Measurements from ENCODE around the gene ASCC2. TPM values are rescaled to one million over a fixed set of nuclear protein-coding genes. Genes with fewer than 3 reads are reported as not detected.

Gene ASCC2
- total and polyA plus RNA-seq, 2 donors (not counting 3 experiments of a cell fraction or from before 2014, with no cell fraction given): 43.6 to 60.7 TPM

- ChIA-PET CTCF (interaction anchor here (1.1 to 1.6 kb wide), 2 partner anchors 53 to 346 kb away, joined by 4 to 6 read pairs; no protein-coding TSS in a partner anchor), POLR2A (no interaction called here)
- Histone ChIP-seq H2AFZ (ENCODE audit: low read depth, low read length) (no peak overlapping the region), H3K27me3 (ENCODE audit: control insufficient read depth in 2 of 2, insufficient read depth in 2 of 2, low read length in 2 of 2) (no peaks in the 10 kb centered on the region), H3K9me1 (replicated peaks; ENCODE audit: control insufficient read depth, extremely low read depth, insufficient read depth, low read length) (no peaks in the 10 kb centered on the region), H3K36me3 (ENCODE audit: control insufficient read depth in 2 of 2, extremely low read depth in 1 of 2, insufficient read depth in 2 of 2, low read length in 2 of 2) (peaks cover 0 to 4% of the 10 kb centered on the region in 2 experiments), H3K4me2 (ENCODE audit: insufficient read depth, low read length) (no peak overlapping the region), H3K9ac (replicated peaks; ENCODE audit: extremely low read depth, insufficient read depth, low read length) (no peak overlapping the region), H4K20me1 (replicated peaks; ENCODE audit: control insufficient read depth, extremely low read depth, insufficient read depth, low read length) (no peaks in the 10 kb centered on the region), H3K27ac (ENCODE audit: insufficient read depth, low read depth, low read length) (no peak overlapping the region), H3K4me3 (replicated peaks in 1 of 3; ENCODE audit: insufficient read depth in 1 of 3, low read depth in 1 of 3, low read length in 3 of 3) (no peak overlapping the region), H3K79me2 (ENCODE audit: control insufficient read depth, insufficient read depth, low read length) (no peaks in the 10 kb centered on the region), H3K4me1 (ENCODE audit: control insufficient read depth, extremely low read depth, insufficient read depth, low read length) (no peaks in the 10 kb centered on the region), H3K9me3 (replicated peaks; ENCODE audit: control insufficient read depth, insufficient read depth, low read length) (no peaks in the 10 kb centered on the region)
- dilution Hi-C loops (cut with MboI; ENCODE audit: extremely low pct_ligation_motif_present, low sequenced_read_pairs) (no loop called here), intact Hi-C loops (cut with micrococcal nuclease) (no loop called here)
- TF ChIP-seq CTCF (IDR thresholded peaks at IDR 0.05; ENCODE audit: extremely low read depth in 1 of 2, insufficient read depth in 1 of 2, low read depth in 1 of 2, low read length in 2 of 2) (no peak), JUN (IDR thresholded peaks at IDR 0.05; ENCODE audit: borderline replicate concordance, insufficient read depth, insufficient read length, low read depth) (no peak), POLR2A (IDR thresholded peaks at IDR 0.05; ENCODE audit: low read depth, low read length) (no peak), GATA2 (IDR thresholded peaks at IDR 0.05; ENCODE audit: insufficient read depth, insufficient read length, low read depth, low read length) (no peak), FOS (IDR thresholded peaks at IDR 0.05; ENCODE audit: borderline replicate concordance, insufficient read depth, low read length) (no peak), POLR2AphosphoS5 (IDR thresholded peaks at IDR 0.05; ENCODE audit: insufficient read depth, low read depth, low read length) (no peak), EZH2 (IDR thresholded peaks at IDR 0.05; ENCODE audit: borderline replicate concordance, low read depth, low read length, severe bottlenecking) (no peak), MAX (IDR thresholded peaks at IDR 0.05; ENCODE audit: insufficient read depth, insufficient read length) (no peak), MYC (IDR thresholded peaks at IDR 0.05; ENCODE audit: low read depth, low read length) (no peak)
- no TSS peak for BruUV-seq (replicated peaks)
- FAIRE-seq (no peak), DNase-seq (ENCODE audit: low read depth, low spot score) (no peak)
Observed at GRCh38 chr22:29742326-29742725, 95.7 kb downstream of the ASCC2 start.

Measured in endothelial cell of umbilical vein (primary cell).